HL-60/S4 (cell line): ENCODE results near the gene TRIM28.
"Not testable (repeated sequence)": the region's sequence is repeated elsewhere in the genome, so short reads cannot be mapped to it uniquely, and the experiment has no call there.

Experiments used
- in situ Hi-C: fragments of 300-500 bp; cut with MboI; formaldehyde crosslinking; loops from 2 replicates; pipeline ENCODE4 v1.14.3; 2022; ENCODE audit warnings: low sequenced_read_pairs

Gene TRIM28

DNA sequence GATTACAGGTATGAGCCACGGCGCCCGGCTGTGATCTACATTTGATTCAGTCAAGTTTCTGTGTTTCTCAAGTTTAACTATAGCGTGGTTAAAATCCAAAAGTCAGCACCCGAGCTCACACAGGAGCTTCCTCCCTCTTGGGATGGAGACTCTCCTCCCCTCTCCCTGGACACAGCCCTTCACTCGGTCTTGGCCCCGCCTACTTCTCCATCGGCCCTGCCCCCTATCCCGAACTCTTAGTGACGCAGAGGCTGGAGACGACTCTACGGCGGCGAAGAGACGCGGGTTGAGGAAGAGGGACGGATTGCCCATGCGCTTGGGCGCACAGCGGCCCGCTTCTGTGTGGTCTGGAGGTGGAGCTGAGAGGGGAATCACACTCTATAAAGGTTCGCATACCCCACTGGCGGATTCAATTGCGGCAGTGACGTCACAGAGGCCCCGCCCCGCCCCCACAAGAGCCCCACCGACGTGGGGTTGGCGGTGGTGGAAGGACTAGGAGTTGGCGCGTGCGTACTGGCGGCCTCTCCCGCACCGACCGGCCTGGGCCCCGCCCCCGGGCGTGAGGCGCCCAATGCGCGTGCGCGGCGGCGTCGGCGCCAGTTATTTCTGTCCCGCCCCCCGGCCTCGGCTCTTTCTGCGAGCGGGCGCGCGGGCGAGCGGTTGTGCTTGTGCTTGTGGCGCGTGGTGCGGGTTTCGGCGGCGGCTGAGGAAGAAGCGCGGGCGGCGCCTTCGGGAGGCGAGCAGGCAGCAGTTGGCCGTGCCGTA, at the start of gene TRIM28:
Gene TRIM28, plus strand, starts transcription at position 239 of the 765 bp plus-strand sequence. CDS start 694 bp downstream, outside the sequence.
- in situ Hi-C loops: no loop called here

- in situ Hi-C loops: no loop called here
These were observed 46.2 kb upstream of the TRIM28 start for GRCh38 chr19:58497634-58498170.

DNA sequence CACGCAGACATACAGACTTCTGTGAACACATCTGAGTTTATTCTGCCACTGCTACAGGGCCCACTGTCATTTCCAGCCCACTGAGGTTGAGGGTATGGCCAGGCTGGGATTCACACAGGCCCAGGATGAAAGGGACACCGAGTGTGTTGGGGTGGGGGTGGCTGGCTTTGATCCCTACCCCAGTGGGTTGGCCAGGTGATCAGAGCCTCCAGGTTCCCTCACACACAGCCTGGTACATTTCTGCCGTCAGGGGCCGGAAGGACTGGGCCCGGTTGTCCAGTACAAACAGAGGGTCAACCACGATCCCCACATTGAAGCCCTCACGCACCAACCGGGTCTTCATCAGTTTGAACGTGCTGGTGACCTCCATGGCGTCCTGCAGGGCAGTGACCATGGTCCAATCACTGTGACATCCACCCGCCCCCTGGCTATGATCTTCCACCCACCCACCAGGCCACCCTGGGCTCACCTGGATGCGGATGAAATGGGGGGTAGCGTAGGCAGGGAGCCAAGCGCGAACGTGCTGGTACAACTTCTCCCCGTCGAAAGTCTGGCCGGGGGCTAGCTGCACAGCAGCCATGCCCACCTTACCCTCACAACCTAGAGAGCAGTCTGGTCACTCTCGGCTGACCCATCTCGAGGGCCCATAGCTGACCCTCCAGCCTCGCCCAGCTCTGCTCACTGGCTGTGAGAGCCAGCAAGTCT, 45.4 kb upstream of the TRIM28 start:
- in situ Hi-C loops: no loop called here

- in situ Hi-C loops: no loop called here
These were observed 44.6 kb upstream of the TRIM28 start for GRCh38 chr19:58499021-58499927.

- in situ Hi-C loops: no loop called here
These were observed 43.6 kb upstream of the TRIM28 start for GRCh38 chr19:58500242-58500641.

DNA sequence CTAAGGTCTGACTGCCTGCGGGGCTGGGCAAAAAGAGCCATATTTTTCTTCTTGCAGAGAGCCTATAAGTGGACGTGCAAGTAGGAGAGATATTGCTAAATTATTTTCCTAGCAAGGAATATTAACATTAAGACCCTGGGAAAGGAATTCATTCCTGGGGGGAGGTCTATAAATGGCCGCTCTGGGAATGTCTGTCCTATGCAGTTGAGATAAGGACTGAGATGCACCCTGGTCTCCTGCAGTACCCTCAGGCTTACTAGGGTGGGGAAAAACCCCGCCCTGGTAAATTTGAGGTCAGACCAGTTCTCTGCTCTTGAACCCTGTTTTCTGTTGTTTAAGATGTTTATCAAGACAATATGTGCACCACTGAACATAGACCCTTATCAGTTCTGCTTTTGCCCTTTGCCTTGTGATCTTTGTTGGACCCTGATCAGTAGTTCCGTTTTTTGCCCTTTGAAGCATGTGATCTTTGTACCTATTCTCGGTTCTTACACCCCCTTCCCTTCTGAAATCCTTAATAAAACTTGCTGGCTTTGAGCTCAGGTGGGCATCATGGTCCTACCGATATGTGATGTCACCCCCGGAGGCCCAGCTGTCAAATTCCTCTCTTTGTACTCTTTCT, 36.2 kb upstream of the TRIM28 start:
- in situ Hi-C loops: not testable (repeated sequence)

DNA sequence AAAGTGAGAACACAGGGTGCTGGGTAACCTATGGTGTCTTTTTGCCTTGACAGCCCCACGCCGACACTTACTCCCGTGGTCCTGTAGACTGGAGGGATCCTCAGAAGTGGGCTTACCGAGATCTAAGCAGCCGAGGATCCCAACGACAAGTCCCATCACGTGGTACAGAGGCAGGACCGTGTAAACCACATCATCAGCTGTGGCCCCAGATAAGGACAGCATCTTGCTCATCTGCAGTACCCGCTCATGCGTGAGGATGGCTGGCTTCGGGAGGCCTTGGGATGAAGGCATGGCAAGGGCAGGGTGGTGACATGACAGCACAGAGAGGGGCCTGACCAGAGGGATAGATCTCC, 34.2 kb upstream of the TRIM28 start:
- in situ Hi-C loops: no loop called here

- in situ Hi-C loops: no loop called here
These were observed 33.6 kb upstream of the TRIM28 start for GRCh38 chr19:58510084-58510862.

DNA sequence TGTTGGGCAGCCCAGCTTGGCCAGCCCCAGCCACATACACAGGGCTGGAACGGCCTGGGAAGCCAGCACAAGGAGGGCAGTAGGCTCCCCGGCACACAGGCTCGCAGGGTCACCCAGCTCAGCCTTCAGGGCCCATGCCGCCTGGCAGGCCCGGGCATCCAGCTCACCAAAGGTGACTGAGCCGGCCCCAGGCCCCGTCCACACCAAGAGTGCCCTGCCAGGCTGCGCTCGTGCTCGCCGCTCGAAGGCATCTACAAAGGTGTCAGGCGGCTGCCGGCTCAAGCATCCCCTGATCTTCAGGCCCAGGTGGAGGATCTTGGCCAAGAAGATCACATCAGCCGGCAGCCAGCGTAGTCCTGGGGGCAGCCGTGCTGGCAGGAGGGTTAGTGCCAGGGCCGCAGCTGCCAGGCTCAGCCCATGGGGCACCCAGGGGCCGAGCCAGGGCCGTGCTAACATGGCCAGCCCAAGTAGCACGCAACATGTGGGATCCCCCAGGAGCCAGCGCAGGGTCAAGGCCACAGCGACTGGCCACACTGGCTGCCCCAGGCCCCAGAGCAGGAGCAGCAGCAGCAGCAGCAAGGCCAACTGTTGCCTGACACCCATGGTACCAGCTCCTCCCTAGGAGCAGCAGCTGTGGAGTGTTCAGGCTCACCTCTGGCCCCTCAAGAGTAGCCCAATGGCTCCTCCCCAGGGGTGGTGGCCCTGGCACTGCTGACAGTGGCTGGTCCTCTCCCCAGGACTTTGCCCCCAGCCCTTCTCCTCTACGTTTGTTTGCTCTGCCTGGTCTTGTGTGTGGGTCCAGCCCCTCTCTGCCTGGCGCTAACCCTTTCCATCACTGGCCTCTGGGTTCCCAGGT, 32.3 kb upstream of the TRIM28 start, which contains the start of gene SLC27A5:
Gene SLC27A5, minus strand, starts transcription at position 640 of the 856 bp plus-strand sequence. Its CDS starts 37 bp downstream, at position 603.
- in situ Hi-C loops: no loop called here

DNA sequence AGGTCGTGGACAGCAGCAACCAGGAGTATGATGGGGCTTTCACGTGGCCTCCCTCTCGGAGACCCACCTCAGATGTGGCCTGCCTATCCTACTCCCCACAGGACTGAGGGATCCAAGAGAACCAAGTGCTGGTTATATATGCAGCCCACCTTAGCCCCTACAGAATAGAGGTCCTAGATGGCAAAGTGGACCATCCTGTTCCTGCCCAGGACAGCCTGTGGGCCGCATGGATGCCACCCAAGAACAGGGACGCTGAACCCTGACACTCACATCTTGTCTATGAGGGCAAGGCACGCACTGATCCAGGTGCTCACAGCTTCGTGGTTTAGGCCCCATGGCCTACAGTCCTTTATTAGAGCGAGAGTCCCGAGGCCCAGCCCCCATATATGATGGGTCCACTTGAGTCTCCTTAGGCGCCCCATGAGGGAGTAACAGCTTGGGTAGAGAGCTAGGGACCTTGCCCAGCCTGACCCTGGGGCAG, 30.6 kb upstream of the TRIM28 start:
- in situ Hi-C loops: no loop called here

DNA sequence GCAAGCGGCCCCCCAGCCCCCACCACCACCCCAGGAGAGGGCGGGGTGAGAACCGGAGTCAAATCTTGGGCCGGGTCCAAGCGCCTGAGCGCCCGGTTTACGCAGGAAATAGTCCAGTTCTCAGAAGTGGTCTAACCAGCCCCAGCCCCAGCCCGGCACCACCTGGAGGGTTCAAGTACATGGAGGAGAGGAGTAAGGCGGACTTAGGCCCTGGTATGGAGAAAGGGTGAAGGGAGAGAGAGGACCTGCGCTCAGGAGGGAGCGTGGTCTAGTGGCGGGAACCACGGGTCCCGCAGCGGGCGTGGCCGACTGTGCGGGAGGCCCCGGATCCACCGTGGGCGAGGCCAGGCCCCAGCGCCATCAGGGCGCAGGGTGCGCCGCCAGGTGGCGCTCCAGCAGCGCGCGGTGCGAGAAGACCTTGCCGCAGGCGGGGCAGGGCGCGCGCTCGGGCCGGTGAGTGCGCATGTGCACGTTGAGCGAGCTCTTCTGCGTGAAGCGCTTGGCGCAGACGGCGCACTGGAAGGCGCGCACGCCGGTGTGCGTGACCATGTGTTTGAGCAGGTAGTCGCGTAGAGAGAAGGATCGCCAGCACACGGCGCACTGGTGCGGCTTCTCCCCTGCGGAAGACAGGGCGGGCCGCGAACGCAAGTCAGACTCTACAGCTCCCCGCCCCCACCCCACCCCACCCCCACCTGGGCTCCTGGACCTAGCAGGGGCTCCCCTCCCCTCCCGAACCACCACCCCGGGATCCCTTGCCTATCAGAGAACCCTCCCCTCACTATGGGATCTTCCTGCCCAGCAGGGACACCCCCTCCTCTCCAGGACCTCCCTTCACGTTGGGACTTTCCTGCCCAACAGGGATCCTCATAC, 29.9 kb upstream of the TRIM28 start:
- in situ Hi-C loops: no loop called here

DNA sequence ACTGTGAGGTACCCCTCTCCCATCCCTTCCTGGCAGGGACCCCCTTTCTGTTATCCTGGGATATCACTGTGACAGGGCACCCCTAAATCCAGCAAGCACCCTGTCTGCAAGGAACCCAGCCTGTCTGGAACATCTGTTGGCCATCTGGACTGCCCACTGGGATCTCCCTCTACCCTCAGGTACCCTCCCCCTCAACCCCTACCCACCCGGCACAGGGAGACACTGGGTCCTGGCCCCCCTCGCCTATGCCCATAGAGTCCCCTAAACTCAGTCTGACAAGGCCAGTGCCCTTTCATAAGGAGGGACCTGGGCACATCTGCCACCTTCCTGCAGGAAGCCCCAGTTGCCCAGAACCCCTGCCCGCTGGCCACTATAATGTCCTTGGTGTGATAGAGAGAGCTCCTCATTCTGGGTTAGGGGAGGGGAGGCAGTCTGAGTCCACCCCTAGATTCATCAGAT, 29.3 kb upstream of the TRIM28 start:
- in situ Hi-C loops: no loop called here

DNA sequence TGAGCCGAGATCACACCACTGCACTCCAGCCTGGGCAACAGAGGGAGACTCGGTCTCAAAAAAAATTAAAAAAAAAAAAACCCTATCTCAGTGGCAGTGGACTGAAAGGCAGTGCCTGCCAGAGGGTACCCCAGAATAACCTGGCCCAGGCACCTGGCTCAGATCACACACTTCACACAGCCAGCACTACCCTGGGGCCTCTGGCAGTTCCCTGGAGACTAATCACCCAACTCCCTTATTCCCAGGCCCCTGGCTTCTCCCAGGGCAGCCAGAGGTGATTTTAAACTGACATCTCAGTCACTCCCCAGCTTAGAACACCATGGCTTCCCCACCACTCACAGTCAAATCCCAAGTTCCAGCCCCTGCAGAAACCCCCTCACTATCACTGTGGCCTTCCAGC, 28.6 kb upstream of the TRIM28 start:
- in situ Hi-C loops: no loop called here

GRCh38 chr19:58516246-58516836, 27.5 kb upstream of the TRIM28 start:
- in situ Hi-C loops: no loop called here

GRCh38 chr19:58516964-58517833, 26.7 kb upstream of the TRIM28 start:
- in situ Hi-C loops: no loop called here
